ENCODE measurements around the gene MRPL12.

MRPL12 gene

DNA sequence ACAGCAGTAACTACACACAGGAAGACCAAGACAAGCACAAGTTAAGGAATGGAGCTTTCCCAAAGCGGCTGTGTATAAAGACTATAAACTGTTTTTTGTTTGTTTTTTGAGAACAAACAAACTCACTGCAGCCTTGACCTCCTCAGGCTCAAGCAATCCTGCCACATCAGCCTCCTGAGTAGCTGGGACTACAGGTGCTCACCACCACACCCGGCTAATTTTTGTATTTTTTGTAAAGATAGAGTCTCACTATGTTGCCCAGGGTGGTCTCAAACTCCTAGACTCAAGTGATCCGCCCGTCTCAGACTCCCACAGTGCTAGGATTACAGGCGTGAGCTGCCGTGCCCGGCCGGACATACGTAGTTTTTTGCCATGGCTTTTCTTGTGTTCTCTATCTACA, 42.7 kb upstream of the MRPL12 start:
- H3K4me3 ChIP-seq (ENCODE audit: low read depth, low read length) = no peak overlapping the region
- POLR2A ChIA-PET = no interaction called here
- no peak for DNase-seq (ENCODE audit: low read depth, low spot score)
- CTCF ChIA-PET = interaction anchor here (1.1 kb wide), 1 partner anchor 10 kb away, joined by 5 read pairs; no protein-coding TSS in a partner anchor
- TF ChIP-seq CTCF (IDR thresholded peaks at IDR 0.05; ENCODE audit: insufficient read depth, low read length, missing control alignments) = no peak

- DNase-seq (ENCODE audit: low read depth, low spot score) = no peak
- CTCF ChIA-PET = no interaction called here
- TF ChIP-seq CTCF (IDR thresholded peaks at IDR 0.05; ENCODE audit: insufficient read depth, low read length, missing control alignments) = no peak
- no peak overlapping the region for H3K4me3 ChIP-seq (ENCODE audit: low read depth, low read length)
- POLR2A ChIA-PET = no interaction called here
These were observed 41.2 kb upstream of the MRPL12 start for GRCh38 chr17:81662002-81662401.

- H3K4me3 ChIP-seq (ENCODE audit: low read depth, low read length) = no peak overlapping the region
- DNase-seq (ENCODE audit: low read depth, low spot score) = no peak
- no peak for TF ChIP-seq CTCF (IDR thresholded peaks at IDR 0.05; ENCODE audit: insufficient read depth, low read length, missing control alignments)
- ChIA-PET CTCF (interaction anchor here (0.8 to 1.3 kb wide), 2 partner anchors 15 to 49 kb away, joined by 3 read pairs; no protein-coding TSS in a partner anchor), POLR2A (interaction anchor here (0.7 kb wide), 1 partner anchor 88 kb away, joined by 4 read pairs; no protein-coding TSS in a partner anchor)
These were observed 39.1 kb upstream of the MRPL12 start for GRCh38 chr17:81664051-81664470.

DNA sequence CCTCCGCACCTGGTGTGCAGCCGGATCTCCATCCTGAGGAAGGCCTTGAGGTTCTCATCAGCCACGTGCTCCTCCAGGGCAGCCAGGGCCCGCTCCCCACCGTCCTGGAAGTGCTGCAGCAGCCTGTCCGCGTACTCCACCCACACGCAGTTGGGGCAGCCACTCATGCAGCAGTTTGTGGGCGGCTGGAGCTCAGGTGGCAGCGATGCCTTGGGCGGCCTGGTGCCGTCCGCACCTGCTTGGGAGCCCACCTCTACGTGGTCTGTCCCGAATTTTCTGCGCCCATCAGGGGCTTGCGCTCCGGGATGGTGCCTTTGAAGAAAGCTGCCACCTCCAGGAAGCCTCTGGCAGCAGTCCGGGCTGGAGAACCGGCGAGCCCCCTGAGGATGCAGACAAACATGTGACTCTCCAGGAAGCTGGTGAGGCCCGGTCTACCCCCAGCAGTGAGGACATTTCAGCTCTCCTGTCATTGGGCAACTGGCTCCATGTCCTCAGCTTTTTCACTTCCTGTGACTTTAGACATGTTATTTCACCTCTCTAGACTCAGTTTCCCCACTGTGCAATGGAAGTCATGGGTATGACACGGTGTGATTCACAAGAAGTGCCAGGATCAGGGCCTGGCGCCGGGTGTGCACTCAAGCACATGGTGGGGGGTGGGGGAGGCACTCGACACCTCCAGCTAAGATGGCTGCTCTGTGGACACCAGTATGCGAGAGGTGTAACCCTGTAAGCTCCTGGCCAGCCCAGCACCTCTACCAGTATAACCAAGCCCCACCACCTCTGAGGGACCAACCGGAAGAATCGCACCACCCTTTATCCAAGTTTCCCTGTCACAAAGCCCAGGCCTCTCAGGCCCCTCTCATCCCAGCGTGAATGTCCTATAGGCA, 37.7 kb upstream of the MRPL12 start:
- ChIA-PET POLR2A (interaction anchor here (0.5 to 2.2 kb wide), 4 partner anchors 9 to 159 kb away, joined by 3 to 7 read pairs (median 4); partner anchors contain the start of gene PDE6G), CTCF (interaction anchor here (0.6 to 1.3 kb wide), 4 partner anchors 10 to 64 kb away, joined by 3 to 7 read pairs (median 3); no protein-coding TSS in a partner anchor)
- DNase-seq (ENCODE audit: low read depth, low spot score) = no peak
- peak overlapping the region; percentile 84 for H3K4me3 ChIP-seq (ENCODE audit: low read depth, low read length)
- TF ChIP-seq CTCF (IDR thresholded peaks at IDR 0.05; ENCODE audit: insufficient read depth, low read length, missing control alignments) = no peak

DNA sequence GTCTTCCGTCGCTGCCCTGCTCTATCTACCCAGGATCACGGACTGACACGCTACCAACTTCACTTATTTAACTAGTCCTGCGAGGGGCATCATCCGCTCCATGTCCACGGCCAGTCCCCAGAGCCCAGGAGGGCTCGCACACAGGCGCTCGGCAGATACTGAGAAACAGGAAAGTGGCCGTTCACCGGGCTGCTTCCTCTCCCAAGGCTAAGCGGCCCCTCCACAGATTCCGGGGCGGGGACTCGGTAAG, 37.1 kb upstream of the MRPL12 start:
- ChIA-PET CTCF (interaction anchor here (1.2 kb wide), 1 partner anchor 22 kb away, joined by 3 read pairs; no protein-coding TSS in a partner anchor), POLR2A (interaction anchor here (0.9 to 2.2 kb wide), 4 partner anchors 9 to 30 kb away, joined by 3 to 7 read pairs (median 4); partner anchors contain the start of genes ARL16, HGS and PDE6G)
- H3K4me3 ChIP-seq (ENCODE audit: low read depth, low read length) = peak overlapping the region; percentile 84
- TF ChIP-seq CTCF (IDR thresholded peaks at IDR 0.05; ENCODE audit: insufficient read depth, low read length, missing control alignments) = no peak
- no peak for DNase-seq (ENCODE audit: low read depth, low spot score)

Measured in AG04449 (cell line).